ENCODE results near the gene RIMKLB. TPM values are rescaled to one million over a fixed set of nuclear protein-coding genes. Genes with fewer than 3 reads are reported as not detected.
"Not testable (repeated sequence)": the region's sequence is repeated elsewhere in the genome, so short reads cannot be mapped to it uniquely, and the experiment has no call there.

Gene RIMKLB
- total and polyA plus RNA-seq, 2 donors (not counting 1 experiment from before 2014, with no cell fraction given) = 13.0 to 22.3 TPM

DNA sequence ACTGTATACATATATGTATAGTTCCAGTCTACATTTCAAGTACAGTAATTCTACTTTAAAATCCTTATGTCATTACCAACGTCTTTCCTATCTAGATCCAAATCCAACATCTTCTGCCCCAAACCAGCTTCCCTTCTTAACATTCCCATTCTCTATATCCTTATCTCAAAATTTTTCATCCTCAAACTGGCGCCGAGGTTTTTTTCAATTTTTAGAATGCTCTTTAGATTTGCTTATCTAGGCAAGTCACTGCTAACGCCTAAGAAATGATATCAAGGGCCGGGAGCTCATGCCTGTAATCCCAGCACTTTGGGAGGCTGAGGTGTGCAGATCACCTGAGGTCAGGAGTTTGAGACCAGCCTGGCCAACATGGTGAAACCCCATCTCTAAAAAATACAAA lies 48.3 kb downstream of the RIMKLB start:
- no peak overlapping the region for H2AFZ ChIP-seq (ENCODE audit: low read length)
- no peaks in the 10 kb centered on the region for H3K9me3 ChIP-seq (ENCODE audit: control insufficient read depth, insufficient read depth, low read depth, low read length)
- no peaks in the 10 kb centered on the region for H4K20me1 ChIP-seq (ENCODE audit: control insufficient read depth, extremely low read depth, insufficient read depth, low read length)

DNA sequence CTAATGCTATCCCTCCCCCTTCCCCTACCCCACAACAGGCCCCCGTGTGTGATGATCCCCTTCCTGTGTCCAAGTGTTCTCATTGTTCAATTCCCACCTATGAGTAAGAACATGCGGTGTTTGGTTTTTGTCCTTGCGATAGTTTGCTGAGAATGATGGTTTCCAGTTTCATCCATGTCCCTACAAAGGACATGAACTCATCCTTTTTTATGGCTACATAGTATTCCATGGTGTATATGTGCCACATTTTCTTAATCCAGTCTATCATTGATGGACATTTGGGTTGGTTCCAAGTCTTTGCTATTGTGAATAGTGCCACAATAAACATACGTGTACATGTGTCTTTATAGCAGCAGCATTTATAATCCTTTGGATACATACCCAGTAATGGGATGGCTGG lies 62.3 kb downstream of the RIMKLB start:
- not testable (repeated sequence) for H3K4me1 ChIP-seq (ENCODE audit: control insufficient read depth, extremely low read depth, insufficient read depth, low read length); DNase-seq (ENCODE audit: low read depth in 2 of 2); H3K27me3 ChIP-seq (ENCODE audit: control insufficient read depth, insufficient read depth, low read length); H3K27ac ChIP-seq (ENCODE audit: insufficient read depth, low read length); H3K4me2 ChIP-seq (ENCODE audit: extremely low read depth, insufficient read depth, low read length); H3K9ac ChIP-seq (ENCODE audit: insufficient read depth, low read length); H3K9me3 ChIP-seq (ENCODE audit: control insufficient read depth, insufficient read depth, low read depth, low read length); H3K4me3 ChIP-seq (replicated peaks in 1 of 4; ENCODE audit: control extremely low read depth in 1 of 4, insufficient read depth in 1 of 4, low read depth in 3 of 4, low read length in 4 of 4); H3K36me3 ChIP-seq (ENCODE audit: control insufficient read depth, insufficient read depth, low read length); H2AFZ ChIP-seq (ENCODE audit: low read length); H4K20me1 ChIP-seq (ENCODE audit: control insufficient read depth, extremely low read depth, insufficient read depth, low read length); H3K79me2 ChIP-seq (ENCODE audit: control insufficient read depth, insufficient read depth, low read length)

More for the DNA sequence above, 48.3 kb downstream of the RIMKLB start:
- Histone ChIP-seq H3K4me1 (ENCODE audit: control insufficient read depth, extremely low read depth, insufficient read depth, low read length) (peaks cover 3% of the 10 kb centered on the region), H3K27me3 (ENCODE audit: control insufficient read depth, insufficient read depth, low read length) (no peaks in the 10 kb centered on the region), H3K36me3 (ENCODE audit: control insufficient read depth, insufficient read depth, low read length) (no peaks in the 10 kb centered on the region), H3K9ac (ENCODE audit: insufficient read depth, low read length) (no peak overlapping the region), H3K79me2 (ENCODE audit: control insufficient read depth, insufficient read depth, low read length) (no peaks in the 10 kb centered on the region), H3K27ac (ENCODE audit: insufficient read depth, low read length) (no peak overlapping the region), H3K4me2 (ENCODE audit: extremely low read depth, insufficient read depth, low read length) (no peak overlapping the region), H3K4me3 (replicated peaks in 1 of 4; ENCODE audit: control extremely low read depth in 1 of 4, insufficient read depth in 1 of 4, low read depth in 3 of 4, low read length in 4 of 4) (no peak overlapping the region)
- no peak for DNase-seq (ENCODE audit: low read depth in 2 of 2)
- no peak for TF ChIP-seq EZH2 (IDR thresholded peaks at IDR 0.05; ENCODE audit: low read length, missing control alignments)
- TF ChIP-seq, protein P1, sequence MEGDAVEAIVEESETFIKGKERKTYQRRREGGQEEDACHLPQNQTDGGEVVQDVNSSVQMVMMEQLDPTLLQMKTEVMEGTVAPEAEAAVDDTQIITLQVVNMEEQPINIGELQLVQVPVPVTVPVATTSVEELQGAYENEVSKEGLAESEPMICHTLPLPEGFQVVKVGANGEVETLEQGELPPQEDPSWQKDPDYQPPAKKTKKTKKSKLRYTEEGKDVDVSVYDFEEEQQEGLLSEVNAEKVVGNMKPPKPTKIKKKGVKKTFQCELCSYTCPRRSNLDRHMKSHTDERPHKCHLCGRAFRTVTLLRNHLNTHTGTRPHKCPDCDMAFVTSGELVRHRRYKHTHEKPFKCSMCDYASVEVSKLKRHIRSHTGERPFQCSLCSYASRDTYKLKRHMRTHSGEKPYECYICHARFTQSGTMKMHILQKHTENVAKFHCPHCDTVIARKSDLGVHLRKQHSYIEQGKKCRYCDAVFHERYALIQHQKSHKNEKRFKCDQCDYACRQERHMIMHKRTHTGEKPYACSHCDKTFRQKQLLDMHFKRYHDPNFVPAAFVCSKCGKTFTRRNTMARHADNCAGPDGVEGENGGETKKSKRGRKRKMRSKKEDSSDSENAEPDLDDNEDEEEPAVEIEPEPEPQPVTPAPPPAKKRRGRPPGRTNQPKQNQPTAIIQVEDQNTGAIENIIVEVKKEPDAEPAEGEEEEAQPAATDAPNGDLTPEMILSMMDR (conservative IDR thresholded peaks at IDR 0.05 in 1 of 2, IDR thresholded peaks at IDR 0.05 in 1 of 2; ENCODE audit: low read depth in 1 of 2, low read length in 2 of 2) = no peak

DNA sequence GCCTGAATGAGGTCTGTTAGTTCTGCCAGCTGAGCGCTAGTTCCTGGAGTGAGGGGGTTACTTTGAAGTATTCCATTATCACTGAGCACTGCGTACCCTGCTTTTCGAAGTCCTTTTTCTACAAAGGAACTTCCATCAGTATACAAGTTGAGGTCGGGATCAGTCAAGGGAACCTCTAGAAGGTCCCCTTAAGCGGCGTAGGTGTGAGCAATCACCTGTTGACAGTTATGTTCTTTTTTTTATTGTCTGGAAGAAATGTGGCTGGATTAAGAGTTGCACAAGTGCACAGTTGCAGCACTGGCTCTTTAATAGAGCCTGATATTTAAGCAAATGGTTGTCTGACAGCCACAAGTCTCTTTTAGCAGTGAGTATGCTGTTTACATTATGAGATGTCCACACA lies 64.9 kb downstream of the RIMKLB start:
- H3K9ac ChIP-seq (ENCODE audit: insufficient read depth, low read length); H3K4me2 ChIP-seq (ENCODE audit: extremely low read depth, insufficient read depth, low read length); H3K4me3 ChIP-seq (replicated peaks in 1 of 4; ENCODE audit: control extremely low read depth in 1 of 4, insufficient read depth in 1 of 4, low read depth in 3 of 4, low read length in 4 of 4); H3K4me1 ChIP-seq (ENCODE audit: control insufficient read depth, extremely low read depth, insufficient read depth, low read length); H3K27me3 ChIP-seq (ENCODE audit: control insufficient read depth, insufficient read depth, low read length); H3K79me2 ChIP-seq (ENCODE audit: control insufficient read depth, insufficient read depth, low read length); H2AFZ ChIP-seq (ENCODE audit: low read length); H3K36me3 ChIP-seq (ENCODE audit: control insufficient read depth, insufficient read depth, low read length); H3K9me3 ChIP-seq (ENCODE audit: control insufficient read depth, insufficient read depth, low read depth, low read length); H4K20me1 ChIP-seq (ENCODE audit: control insufficient read depth, extremely low read depth, insufficient read depth, low read length); H3K27ac ChIP-seq (ENCODE audit: insufficient read depth, low read length); DNase-seq (ENCODE audit: low read depth in 2 of 2): not testable (repeated sequence)

DNA sequence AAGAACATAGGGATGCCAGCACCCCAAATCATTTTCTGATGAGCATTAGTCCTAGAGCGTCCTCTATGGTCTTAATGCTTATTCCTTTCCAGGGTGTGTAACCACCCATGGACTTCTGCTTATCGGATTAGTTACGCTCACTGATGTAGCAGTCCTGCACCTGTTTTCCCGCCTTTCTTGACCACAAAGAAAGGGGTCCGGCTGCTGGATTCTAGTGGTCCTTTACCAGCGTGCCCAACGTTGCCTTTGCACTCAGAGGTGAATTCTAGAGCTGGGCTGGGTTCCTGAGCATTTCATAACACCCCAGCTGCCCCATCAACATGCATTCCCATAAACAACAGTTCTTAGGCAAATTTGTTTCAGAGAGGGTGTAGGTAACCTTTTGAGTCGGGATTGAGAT lies 68.3 kb downstream of the RIMKLB start:
- H3K27me3 ChIP-seq (ENCODE audit: control insufficient read depth, insufficient read depth, low read length); H3K9me3 ChIP-seq (ENCODE audit: control insufficient read depth, insufficient read depth, low read depth, low read length); H3K4me2 ChIP-seq (ENCODE audit: extremely low read depth, insufficient read depth, low read length); H4K20me1 ChIP-seq (ENCODE audit: control insufficient read depth, extremely low read depth, insufficient read depth, low read length); H3K27ac ChIP-seq (ENCODE audit: insufficient read depth, low read length); H2AFZ ChIP-seq (ENCODE audit: low read length); DNase-seq (ENCODE audit: low read depth in 2 of 2); H3K36me3 ChIP-seq (ENCODE audit: control insufficient read depth, insufficient read depth, low read length); H3K9ac ChIP-seq (ENCODE audit: insufficient read depth, low read length); H3K4me1 ChIP-seq (ENCODE audit: control insufficient read depth, extremely low read depth, insufficient read depth, low read length); H3K4me3 ChIP-seq (replicated peaks in 1 of 4; ENCODE audit: control extremely low read depth in 1 of 4, insufficient read depth in 1 of 4, low read depth in 3 of 4, low read length in 4 of 4); H3K79me2 ChIP-seq (ENCODE audit: control insufficient read depth, insufficient read depth, low read length): not testable (repeated sequence)

Measured in fibroblast of lung (primary cell).